Measurements from ENCODE around the gene CCDC170.

Gene CCDC170

DNA sequence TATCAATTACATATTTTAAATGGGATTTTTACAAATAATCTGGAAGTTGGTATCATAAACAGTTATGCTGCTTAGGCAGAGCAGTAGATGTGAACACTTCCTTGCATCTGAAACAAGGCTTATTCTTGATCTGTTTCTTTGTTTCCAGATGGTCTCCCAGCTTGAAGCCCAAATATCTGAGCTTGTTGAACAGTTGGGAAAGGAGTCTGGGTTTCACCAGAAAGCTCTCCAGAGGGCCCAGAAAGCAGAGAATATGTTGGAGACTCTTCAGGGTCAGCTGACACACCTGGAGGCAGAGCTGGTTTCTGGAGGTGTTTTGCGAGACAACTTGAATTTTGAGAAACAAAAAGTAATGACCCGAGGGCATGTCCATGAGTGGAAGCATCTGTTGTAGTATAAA lies 91.9 kb downstream of the CCDC170 start:
- no peaks in the 10 kb centered on the region for H3K9me3 ChIP-seq (ENCODE audit: control insufficient read depth, insufficient read depth, low read length)
- H3K4me1 ChIP-seq (ENCODE audit: insufficient read depth, low read length) = peaks cover 10% of the 10 kb centered on the region; the same call in 1 of the 2 replicates
- no peaks in the 10 kb centered on the region for H3K36me3 ChIP-seq (ENCODE audit: insufficient read depth, low read length)
- H3K9ac ChIP-seq (ENCODE audit: low read depth, low read length) = no peak overlapping the region

DNA sequence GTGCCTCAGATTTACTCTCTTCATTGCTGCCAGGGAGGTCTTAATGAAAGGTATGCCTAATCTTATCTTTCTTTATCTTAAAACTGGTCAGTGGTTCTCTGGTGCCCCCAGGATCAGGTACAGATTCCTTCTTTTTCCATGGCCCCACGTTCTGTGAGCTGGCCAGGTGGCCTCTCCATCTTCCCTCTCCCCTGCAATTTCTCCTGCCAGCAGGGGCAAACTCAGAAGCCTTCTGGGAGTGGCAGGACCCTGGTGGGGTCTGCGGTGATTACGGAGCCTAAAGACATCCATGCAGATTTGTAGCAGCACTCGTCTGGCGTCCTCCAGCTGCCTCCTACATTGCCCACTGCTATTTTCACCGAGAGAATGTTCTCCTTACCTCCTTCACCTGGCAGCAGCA lies 95.8 kb downstream of the CCDC170 start:
- 0 out of 2 replicates have a peak, but pooled peaks cover 5% of the 10 kb centered on the region for H3K9me3 ChIP-seq (ENCODE audit: control insufficient read depth, insufficient read depth, low read length)
- no peak overlapping the region for H3K9ac ChIP-seq (ENCODE audit: low read depth, low read length)
- peaks cover 6% of the 10 kb centered on the region; the same call in 1 of the 2 replicates for H3K4me1 ChIP-seq (ENCODE audit: insufficient read depth, low read length)
- H3K36me3 ChIP-seq (ENCODE audit: insufficient read depth, low read length) = no peaks in the 10 kb centered on the region

GRCh38 chr6:151590742-151591141 lies 96.9 kb downstream of the CCDC170 start:
- no peaks in the 10 kb centered on the region for H3K36me3 ChIP-seq (ENCODE audit: insufficient read depth, low read length)
- 0 out of 2 replicates have a peak, but pooled peaks cover 5% of the 10 kb centered on the region for H3K9me3 ChIP-seq (ENCODE audit: control insufficient read depth, insufficient read depth, low read length)
- H3K4me1 ChIP-seq (ENCODE audit: insufficient read depth, low read length) = no peaks in the 10 kb centered on the region
- H3K9ac ChIP-seq (ENCODE audit: low read depth, low read length) = no peak overlapping the region

- Histone ChIP-seq H3K9me3 (ENCODE audit: control insufficient read depth, insufficient read depth, low read length) (0 out of 2 replicates have a peak, but pooled peaks cover 5% of the 10 kb centered on the region), H3K9ac (ENCODE audit: low read depth, low read length) (no peak overlapping the region), H3K4me1 (ENCODE audit: insufficient read depth, low read length) (no peaks in the 10 kb centered on the region), H3K36me3 (ENCODE audit: insufficient read depth, low read length) (no peaks in the 10 kb centered on the region)
These were observed 98.8 kb downstream of the CCDC170 start for GRCh38 chr6:151592449-151593159.

GRCh38 chr6:151609146-151609902 lies 115.5 kb downstream of the CCDC170 start:
- Histone ChIP-seq H3K9me3 (ENCODE audit: control insufficient read depth, insufficient read depth, low read length) (no peaks in the 10 kb centered on the region), H3K9ac (ENCODE audit: low read depth, low read length) (no peak overlapping the region), H3K4me1 (ENCODE audit: insufficient read depth, low read length) (peaks cover 11% of the 10 kb centered on the region; the same call in 1 of the 2 replicates), H3K36me3 (ENCODE audit: insufficient read depth, low read length) (no peaks in the 10 kb centered on the region)

- Histone ChIP-seq H3K9ac (ENCODE audit: low read depth, low read length) (no peak overlapping the region), H3K36me3 (ENCODE audit: insufficient read depth, low read length) (no peaks in the 10 kb centered on the region), H3K9me3 (ENCODE audit: control insufficient read depth, insufficient read depth, low read length) (no peaks in the 10 kb centered on the region), H3K4me1 (ENCODE audit: insufficient read depth, low read length) (peaks cover 11% of the 10 kb centered on the region; the same call in 1 of the 2 replicates)
These were observed 116.5 kb downstream of the CCDC170 start for GRCh38 chr6:151610326-151610725.

DNA sequence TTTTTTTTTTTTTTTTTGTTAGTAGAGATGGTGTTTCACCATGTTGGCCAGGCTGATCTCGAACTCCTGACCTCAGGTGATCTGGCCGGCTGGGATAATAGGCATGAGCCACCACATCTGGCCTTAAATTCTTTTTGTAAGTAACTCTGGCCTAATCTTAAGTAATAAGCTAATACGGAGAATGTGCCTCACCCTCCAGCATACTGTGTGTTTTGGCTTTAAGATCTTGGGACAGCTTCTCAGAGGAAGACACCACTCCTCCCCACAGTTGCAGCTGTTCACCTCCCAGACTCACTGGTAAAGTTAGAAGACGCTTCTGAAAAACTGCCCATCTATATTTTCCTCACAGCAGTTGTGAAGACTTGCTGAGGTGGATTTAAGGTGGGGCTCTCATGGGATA lies 120.8 kb downstream of the CCDC170 start:
- Histone ChIP-seq H3K36me3 (ENCODE audit: insufficient read depth, low read length) (no peaks in the 10 kb centered on the region), H3K9me3 (ENCODE audit: control insufficient read depth, insufficient read depth, low read length) (no peaks in the 10 kb centered on the region), H3K4me1 (ENCODE audit: insufficient read depth, low read length) (peaks cover 8% of the 10 kb centered on the region; the same call in 1 of the 2 replicates), H3K9ac (ENCODE audit: low read depth, low read length) (no peak overlapping the region)

DNA sequence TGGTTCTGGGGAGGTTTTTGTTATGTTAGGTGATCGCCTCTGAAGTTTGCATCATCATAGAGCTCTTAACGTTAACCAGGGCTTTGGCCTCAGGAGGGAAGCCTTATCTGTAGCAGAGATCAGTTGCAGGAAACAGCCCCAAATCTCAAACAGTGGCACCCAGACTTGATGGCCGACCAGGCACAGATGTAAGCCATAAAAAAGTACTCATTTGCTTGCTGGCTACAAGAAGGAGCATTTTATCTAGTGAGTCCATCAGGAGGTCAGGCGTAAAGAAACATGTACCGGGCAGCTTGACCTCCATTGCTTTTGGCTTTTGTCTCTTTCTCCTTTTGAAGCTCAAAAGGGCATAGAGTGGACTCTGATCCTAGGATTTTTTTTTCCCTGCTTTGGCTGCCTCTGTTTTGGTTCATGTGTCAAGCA lies 122.3 kb downstream of the CCDC170 start:
- no peaks in the 10 kb centered on the region for H3K9me3 ChIP-seq (ENCODE audit: control insufficient read depth, insufficient read depth, low read length)
- peaks cover 11% of the 10 kb centered on the region; the same call in 1 of the 2 replicates for H3K4me1 ChIP-seq (ENCODE audit: insufficient read depth, low read length)
- no peak overlapping the region for H3K9ac ChIP-seq (ENCODE audit: low read depth, low read length)
- no peaks in the 10 kb centered on the region for H3K36me3 ChIP-seq (ENCODE audit: insufficient read depth, low read length)

DNA sequence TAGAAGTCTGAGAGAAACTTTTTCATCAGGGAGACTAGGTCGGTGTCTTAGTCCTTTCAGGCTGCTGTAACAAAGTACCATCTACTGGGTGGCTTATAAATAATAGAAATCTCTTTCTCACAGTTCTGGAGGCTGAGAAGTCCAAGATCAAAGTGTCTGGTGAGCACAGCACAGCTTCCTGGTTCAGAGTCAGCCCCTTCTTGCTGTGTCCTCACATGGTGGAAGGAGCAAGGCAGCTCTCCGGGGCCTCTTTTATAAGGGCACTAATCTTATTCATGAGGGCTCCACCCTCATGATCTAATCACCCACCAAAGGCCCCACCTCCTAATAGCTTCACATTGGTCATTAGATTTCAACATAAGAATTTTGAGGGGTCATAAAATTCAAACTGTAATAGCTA lies 122.8 kb downstream of the CCDC170 start:
- peaks cover 11% of the 10 kb centered on the region; the same call in 1 of the 2 replicates for H3K4me1 ChIP-seq (ENCODE audit: insufficient read depth, low read length)
- no peaks in the 10 kb centered on the region for H3K9me3 ChIP-seq (ENCODE audit: control insufficient read depth, insufficient read depth, low read length)
- no peak overlapping the region for H3K9ac ChIP-seq (ENCODE audit: low read depth, low read length)
- no peaks in the 10 kb centered on the region for H3K36me3 ChIP-seq (ENCODE audit: insufficient read depth, low read length)

DNA sequence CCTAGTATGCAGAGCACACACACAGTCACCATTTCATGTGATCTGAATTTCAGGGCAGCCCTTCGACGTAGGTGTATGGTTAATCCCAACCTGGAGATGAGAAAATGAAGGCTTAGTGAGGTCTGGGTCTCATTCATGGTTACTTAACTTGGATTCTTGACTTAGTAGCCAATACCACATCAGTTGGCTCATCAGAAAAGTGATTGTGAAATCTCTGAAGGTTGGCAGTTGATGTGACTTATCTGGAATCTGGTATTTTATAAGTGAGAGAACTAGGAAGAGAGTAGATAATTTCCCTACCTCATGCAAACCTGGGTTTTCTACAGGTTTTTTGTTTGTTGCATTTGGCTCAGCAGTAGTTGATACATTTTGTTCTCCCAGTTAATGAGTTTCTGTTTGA lies 123.7 kb downstream of the CCDC170 start:
- Histone ChIP-seq H3K9me3 (ENCODE audit: control insufficient read depth, insufficient read depth, low read length) (no peaks in the 10 kb centered on the region), H3K36me3 (ENCODE audit: insufficient read depth, low read length) (no peaks in the 10 kb centered on the region), H3K9ac (ENCODE audit: low read depth, low read length) (no peak overlapping the region), H3K4me1 (ENCODE audit: insufficient read depth, low read length) (peaks cover 11% of the 10 kb centered on the region; the same call in 1 of the 2 replicates)

- H3K9ac ChIP-seq (ENCODE audit: low read depth, low read length) = no peak overlapping the region
- no peaks in the 10 kb centered on the region for H3K9me3 ChIP-seq (ENCODE audit: control insufficient read depth, insufficient read depth, low read length)
- H3K4me1 ChIP-seq (ENCODE audit: insufficient read depth, low read length) = peaks cover 11% of the 10 kb centered on the region; the same call in 1 of the 2 replicates
- no peaks in the 10 kb centered on the region for H3K36me3 ChIP-seq (ENCODE audit: insufficient read depth, low read length)
These were observed 124.9 kb downstream of the CCDC170 start for GRCh38 chr6:151618717-151619116.

DNA sequence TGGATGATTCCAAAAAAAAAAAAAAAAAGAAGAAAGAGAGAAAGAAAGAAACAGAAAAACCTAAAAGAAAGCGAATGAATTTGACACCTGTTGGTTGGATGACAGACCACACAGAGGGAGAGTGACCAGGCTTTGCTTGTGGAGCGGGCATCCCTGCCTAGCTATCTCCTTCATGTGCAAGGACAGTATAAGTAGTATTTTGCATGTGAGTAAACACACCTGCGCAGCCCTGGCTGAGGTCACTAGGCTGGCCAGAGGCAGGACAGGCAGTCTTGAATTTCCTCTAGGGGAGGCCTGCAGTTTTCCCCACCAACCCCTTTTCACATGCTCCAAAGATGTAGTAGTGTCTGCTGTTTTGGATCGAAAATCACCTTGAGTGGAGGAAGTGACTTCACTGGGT lies 126.4 kb downstream of the CCDC170 start:
- no peaks in the 10 kb centered on the region for H3K36me3 ChIP-seq (ENCODE audit: insufficient read depth, low read length)
- peaks cover 11% of the 10 kb centered on the region; the same call in 1 of the 2 replicates for H3K4me1 ChIP-seq (ENCODE audit: insufficient read depth, low read length)
- H3K9me3 ChIP-seq (ENCODE audit: control insufficient read depth, insufficient read depth, low read length) = no peaks in the 10 kb centered on the region
- no peak overlapping the region for H3K9ac ChIP-seq (ENCODE audit: low read depth, low read length)

DNA sequence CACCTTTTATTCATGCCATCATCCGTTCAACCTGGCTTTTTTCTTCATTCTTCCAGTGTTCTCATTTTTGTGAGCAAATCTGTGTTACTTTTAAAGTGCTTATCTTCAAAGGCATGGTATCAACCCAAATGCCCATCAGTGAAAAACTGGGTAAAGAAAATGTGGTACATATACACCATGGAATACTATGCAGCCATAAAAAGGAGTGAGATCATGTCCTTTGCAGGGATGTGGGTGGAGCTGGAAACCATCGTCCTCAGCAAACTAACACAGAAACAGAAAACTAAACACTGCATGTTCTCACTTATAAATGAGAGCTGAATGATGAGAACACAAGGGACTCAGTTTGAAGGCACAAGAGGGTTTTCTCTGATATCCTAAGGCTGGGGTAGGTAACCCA lies 130.3 kb downstream of the CCDC170 start:
- Histone ChIP-seq H3K9me3 (ENCODE audit: control insufficient read depth, insufficient read depth, low read length) (no peaks in the 10 kb centered on the region), H3K9ac (ENCODE audit: low read depth, low read length) (no peak overlapping the region), H3K4me1 (ENCODE audit: insufficient read depth, low read length) (peaks cover 17% of the 10 kb centered on the region; the same call in 1 of the 2 replicates), H3K36me3 (ENCODE audit: insufficient read depth, low read length) (no peaks in the 10 kb centered on the region)

- no peaks in the 10 kb centered on the region for H3K36me3 ChIP-seq (ENCODE audit: insufficient read depth, low read length)
- peaks cover 21% of the 10 kb centered on the region; the same call in 1 of the 2 replicates for H3K4me1 ChIP-seq (ENCODE audit: insufficient read depth, low read length)
- no peaks in the 10 kb centered on the region for H3K9me3 ChIP-seq (ENCODE audit: control insufficient read depth, insufficient read depth, low read length)
- no peak overlapping the region for H3K9ac ChIP-seq (ENCODE audit: low read depth, low read length)
These were observed 130.7 kb downstream of the CCDC170 start for GRCh38 chr6:151624481-151624880.
